Activated CD4-positive, alpha-beta memory T cell treated with anti-CD3 and anti-CD28 coated beads, Interleukin-2, amount 10 ng/mL, durations not matched to agents 7 days and 5 days (primary cell): Measurements from ENCODE around the gene FAM193A. TPM values are rescaled to one million over a fixed set of nuclear protein-coding genes. Genes with fewer than 3 reads are reported as not detected.

ENCODE experiments used
- CTCF ChIA-PET: fragments of 350-600 bp; sonication (Branson Sonifier 250); formaldehyde crosslinking; loops from one replicate; lab custom pipeline; 2021; ENCODE audit warnings: antibody characterized with exemption, inconsistent platforms; lab: Charles Lee
- POLR2A ChIA-PET: fragments of 350-600 bp; sonication (Branson Sonifier 250); formaldehyde crosslinking; loops from one replicate; lab custom pipeline; 2021; ENCODE audit warnings: antibody characterized with exemption; lab: Charles Lee
- DNase-seq: peaks from one replicate; pipeline ENCODE4 v3.0.0-alpha.2; 2020
- H3K27ac Mint-ChIP-seq: one replicate; pipeline ENCODE4 v1.8.0; 2021; ENCODE audit warnings: mild to moderate bottlenecking, mixed read lengths
- H3K27me3 Mint-ChIP-seq: one replicate; pipeline ENCODE4 v1.8.0; 2021; ENCODE audit warnings: mixed read lengths
- H3K36me3 Mint-ChIP-seq: one replicate; pipeline ENCODE4 v1.8.0; 2021; ENCODE audit warnings: low read depth, mixed read lengths
- H3K4me1 Mint-ChIP-seq: one replicate; pipeline ENCODE4 v1.8.0; 2021; ENCODE audit warnings: mixed read lengths
- H3K4me3 Mint-ChIP-seq: one replicate; pipeline ENCODE4 v1.8.0; 2021; ENCODE audit warnings: mild to moderate bottlenecking, mixed read lengths
- H3K9me3 Mint-ChIP-seq: one replicate; pipeline ENCODE4 v1.8.0; 2021; ENCODE audit warnings: mixed read lengths
- total RNA-seq, 2 experiments: library from RNA; stranded (reverse); gene quantifications; one replicate each; pipeline ENCODE4 v1.2.3, GENCODE V29; 2021

The FAM193A gene
- total RNA-seq, 2 experiments from 2014 or later: 27.4 to 27.9 TPM

GRCh38 chr4:2742081-2742822 is 205.8 kb downstream of the FAM193A start:
- Mint-ChIP-seq H3K4me3 (no peak overlapping the region), H3K4me1 (peaks cover 39% of the 10 kb centered on the region), H3K9me3 (peaks cover 4% of the 10 kb centered on the region), H3K36me3 (peaks cover 74% of the 10 kb centered on the region), H3K27me3 (no peaks in the 10 kb centered on the region), H3K27ac (no peak overlapping the region)
- DNase-seq: no peak
- ChIA-PET POLR2A (no interaction called here), CTCF (no interaction called here)

DNA sequence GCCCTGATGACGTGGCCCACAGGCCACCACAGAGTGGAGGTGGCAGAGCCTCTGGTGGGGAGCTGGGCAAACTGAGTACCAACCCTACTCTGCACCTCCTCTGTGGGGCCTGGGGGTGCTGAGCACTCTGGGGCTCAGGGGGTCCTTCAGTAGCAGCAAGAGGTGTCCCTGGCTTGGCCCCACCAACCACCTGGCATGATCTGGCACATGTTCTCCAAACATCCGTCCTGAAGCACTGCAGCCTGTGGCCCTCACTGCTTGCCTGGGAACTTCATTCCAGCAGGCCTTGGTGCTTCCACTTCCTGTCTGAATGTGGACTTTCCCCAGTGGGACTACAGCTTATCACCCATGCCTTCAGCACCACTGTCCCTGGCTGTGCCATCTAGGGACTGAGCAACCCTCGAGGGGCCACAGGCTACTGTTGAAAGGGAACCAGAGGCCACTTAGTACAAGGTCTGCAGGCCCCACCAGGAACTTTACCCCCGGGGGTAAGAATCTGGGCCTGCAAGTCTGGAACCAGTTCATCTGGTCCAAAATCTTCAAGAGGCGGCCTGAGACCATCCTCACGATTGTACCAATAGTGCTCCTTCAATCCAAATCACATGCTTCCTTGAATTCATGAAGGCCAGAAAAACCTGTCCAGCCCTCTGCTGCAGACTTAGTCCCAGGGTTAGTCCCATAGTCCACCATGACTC is 206.5 kb downstream of the FAM193A start:
- Mint-ChIP-seq H3K27ac (no peak overlapping the region), H3K27me3 (no peaks in the 10 kb centered on the region), H3K36me3 (peaks cover 81% of the 10 kb centered on the region), H3K9me3 (peaks cover 4% of the 10 kb centered on the region), H3K4me3 (no peak overlapping the region), H3K4me1 (peaks cover 46% of the 10 kb centered on the region)
- CTCF ChIA-PET: interaction anchor here (1.0 kb wide), 1 partner anchor 96 kb away, joined by 3 read pairs; no protein-coding TSS in a partner anchor
- DNase-seq: no peak
- POLR2A ChIA-PET: no interaction called here

GRCh38 chr4:2743518-2744445 is 207.3 kb downstream of the FAM193A start:
- no peaks in the 10 kb centered on the region for H3K9me3 Mint-ChIP-seq
- DNase-seq: no peak
- no peak overlapping the region for H3K27ac Mint-ChIP-seq
- peaks cover 77% of the 10 kb centered on the region for H3K36me3 Mint-ChIP-seq
- ChIA-PET CTCF (interaction anchor here (1.0 to 1.5 kb wide), 2 partner anchors 21 to 95 kb away, joined by 3 to 5 read pairs; no protein-coding TSS in a partner anchor), POLR2A (interaction anchor here (3.7 kb wide), 1 partner anchor 12 kb away, joined by 33 read pairs; the partner anchor contains the start of gene TNIP2)
- H3K27me3 Mint-ChIP-seq: no peaks in the 10 kb centered on the region
- H3K4me1 Mint-ChIP-seq: peaks cover 48% of the 10 kb centered on the region
- H3K4me3 Mint-ChIP-seq: no peak overlapping the region

- Mint-ChIP-seq H3K4me1 (peaks cover 49% of the 10 kb centered on the region), H3K36me3 (peaks cover 73% of the 10 kb centered on the region), H3K4me3 (no peak overlapping the region), H3K9me3 (no peaks in the 10 kb centered on the region), H3K27me3 (no peaks in the 10 kb centered on the region), H3K27ac (peak overlapping the region; percentile 96)
- CTCF ChIA-PET: interaction anchor here (0.6 to 1.5 kb wide), 2 partner anchors 20 kb away, joined by 5 read pairs; no protein-coding TSS in a partner anchor
- POLR2A ChIA-PET: interaction anchor here (0.8 to 3.7 kb wide), 3 partner anchors 11 to 31 kb away, joined by 3 to 33 read pairs (median 5); partner anchors contain the start of gene TNIP2
- DNase-seq: no peak
Observed at GRCh38 chr4:2744576-2745270, 208.3 kb downstream of the FAM193A start.

- H3K27ac Mint-ChIP-seq: peak overlapping the region; percentile 96
Observed at GRCh38 chr4:2745516-2745915, 209.1 kb downstream of the FAM193A start.

GRCh38 chr4:2745981-2746806 is 209.7 kb downstream of the FAM193A start:
- peaks cover 62% of the 10 kb centered on the region for H3K36me3 Mint-ChIP-seq
- ChIA-PET POLR2A (interaction anchor here (0.7 to 3.7 kb wide), 13 partner anchors 8 to 484 kb away, joined by 3 to 33 read pairs (median 4); partner anchors contain the start of genes MXD4 and TNIP2), CTCF (interaction anchor here (0.8 to 1.5 kb wide), 3 partner anchors 15 to 39 kb away, joined by 3 to 4 read pairs (median 3); no protein-coding TSS in a partner anchor)
- DNase-seq: peak; percentile 92
- no peaks in the 10 kb centered on the region for H3K9me3 Mint-ChIP-seq
- peak overlapping the region; percentile 96 for H3K27ac Mint-ChIP-seq
- H3K4me1 Mint-ChIP-seq: peaks cover 54% of the 10 kb centered on the region
- H3K27me3 Mint-ChIP-seq: no peaks in the 10 kb centered on the region
- peak overlapping the region; percentile 68 for H3K4me3 Mint-ChIP-seq

More at GRCh38 chr4:2745516-2745915, 209.1 kb downstream of the FAM193A start:
- DNase-seq: no peak
- CTCF ChIA-PET: interaction anchor here (0.6 to 1.0 kb wide), 2 partner anchors 21 to 40 kb away, joined by 4 to 5 read pairs; no protein-coding TSS in a partner anchor
- H3K9me3 Mint-ChIP-seq: no peaks in the 10 kb centered on the region
- peaks cover 67% of the 10 kb centered on the region for H3K36me3 Mint-ChIP-seq
- no peaks in the 10 kb centered on the region for H3K27me3 Mint-ChIP-seq
- POLR2A ChIA-PET: interaction anchor here (0.8 to 3.7 kb wide), 11 partner anchors 11 to 483 kb away, joined by 3 to 33 read pairs (median 4); partner anchors contain the start of genes MXD4 and TNIP2
- H3K4me1 Mint-ChIP-seq: peaks cover 51% of the 10 kb centered on the region
- H3K4me3 Mint-ChIP-seq: peak overlapping the region; percentile 68

DNA sequence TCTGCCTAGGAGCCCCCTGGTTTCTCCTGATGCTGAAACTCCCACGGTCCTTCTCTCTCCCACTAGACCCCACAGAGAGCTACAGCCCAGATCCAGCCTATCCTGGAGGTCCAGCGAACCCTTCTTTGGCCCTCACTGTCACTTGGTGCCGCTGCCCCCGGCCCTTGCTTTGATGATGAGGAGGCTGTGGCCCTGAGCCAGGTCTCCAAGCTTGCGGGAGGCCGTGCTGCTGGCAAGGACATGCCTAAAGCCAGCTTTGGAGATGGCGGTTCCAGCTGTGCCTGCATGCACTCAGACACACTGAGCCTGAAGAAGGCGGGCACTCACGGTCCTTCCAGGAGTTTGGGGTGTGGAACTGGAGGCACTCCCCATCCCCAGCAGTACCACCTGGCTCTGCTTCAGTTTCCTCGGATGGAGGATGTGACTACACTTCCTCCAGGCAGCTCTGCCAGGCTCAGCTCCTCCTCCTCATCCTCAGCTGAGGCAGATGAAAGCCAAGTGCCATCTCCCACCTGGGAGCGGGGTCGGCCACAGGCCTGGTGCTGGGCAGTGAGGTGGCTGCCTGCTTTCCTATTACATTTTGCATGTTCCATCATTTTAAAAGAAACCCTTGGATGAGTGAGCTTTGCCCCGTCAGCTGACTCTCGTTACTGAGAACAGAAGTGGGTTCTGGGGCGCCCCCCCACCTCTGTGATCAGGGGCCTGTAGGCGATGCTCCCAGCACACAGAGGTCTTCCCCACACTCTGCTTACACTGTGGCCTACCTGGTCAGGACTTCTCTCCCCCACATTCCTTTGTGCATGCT is 210.6 kb downstream of the FAM193A start:
- Mint-ChIP-seq H3K27ac (peak overlapping the region; percentile 96), H3K36me3 (peaks cover 58% of the 10 kb centered on the region), H3K9me3 (no peaks in the 10 kb centered on the region), H3K4me3 (peak overlapping the region; percentile 68), H3K4me1 (peaks cover 54% of the 10 kb centered on the region), H3K27me3 (no peaks in the 10 kb centered on the region)
- ChIA-PET POLR2A (interaction anchor here (0.7 to 3.7 kb wide), 10 partner anchors 9 to 485 kb away, joined by 3 to 33 read pairs (median 4); partner anchors contain the start of genes MXD4 and TNIP2), CTCF (interaction anchor here (1.5 kb wide), 1 partner anchor 14 kb away, joined by 3 read pairs; no protein-coding TSS in a partner anchor)
- DNase-seq: peak; percentile 33

- no peak overlapping the region for H3K27ac Mint-ChIP-seq
- no peaks in the 10 kb centered on the region for H3K9me3 Mint-ChIP-seq
- peaks cover 42% of the 10 kb centered on the region for H3K36me3 Mint-ChIP-seq
- no peak overlapping the region for H3K4me3 Mint-ChIP-seq
- no peak for DNase-seq
- CTCF ChIA-PET: no interaction called here
- no peaks in the 10 kb centered on the region for H3K27me3 Mint-ChIP-seq
- peaks cover 48% of the 10 kb centered on the region for H3K4me1 Mint-ChIP-seq
- POLR2A ChIA-PET: interaction anchor here (1.2 kb wide), 1 partner anchor 185 kb away, joined by 4 read pairs; no protein-coding TSS in a partner anchor
Observed at GRCh38 chr4:2750719-2751605, 214.5 kb downstream of the FAM193A start.

DNA sequence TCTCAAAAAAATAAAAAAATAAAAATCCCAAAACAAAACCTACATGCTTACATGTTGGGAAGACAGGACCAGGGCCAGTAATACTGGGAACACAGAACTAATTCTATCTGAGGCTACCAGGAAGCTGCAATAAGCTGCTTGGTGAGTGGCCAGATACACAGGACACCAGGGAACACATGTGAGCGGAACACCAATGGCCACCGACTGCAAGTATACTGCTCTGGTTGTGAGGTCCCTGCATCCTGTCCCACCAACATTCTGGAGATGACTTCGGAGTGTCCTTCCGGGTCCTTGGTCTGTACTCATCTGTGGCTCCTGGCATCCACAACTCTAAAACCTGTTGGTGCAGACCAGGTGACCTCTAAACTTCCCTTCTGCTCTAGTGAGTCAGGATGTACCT is 217.0 kb downstream of the FAM193A start:
- ChIA-PET CTCF (no interaction called here), POLR2A (no interaction called here)
- Mint-ChIP-seq H3K4me3 (no peak overlapping the region), H3K36me3 (peaks cover 21% of the 10 kb centered on the region), H3K4me1 (peaks cover 37% of the 10 kb centered on the region), H3K27me3 (no peaks in the 10 kb centered on the region), H3K27ac (no peak overlapping the region), H3K9me3 (no peaks in the 10 kb centered on the region)
- no peak for DNase-seq
